ENCODE data around the gene RNPEPL1.

GRCh38 chr2:240573516-240574385, 5.5 kb downstream of the RNPEPL1 start:
- TF ChIP-seq CTCF (IDR thresholded peaks at IDR 0.05; ENCODE audit: poor library complexity), result no peak
- no peak for TF ChIP-seq EZH2 (IDR thresholded peaks at IDR 0.05; ENCODE audit: borderline replicate concordance)

Data from hepatocyte (in vitro differentiated cells).